IPS-20b (cell line): ENCODE measurements around the gene SYT2.

Source experiments
- H3K27ac ChIP-seq: one replicate; pipeline ENCODE4 v1.5.1; 2013; ENCODE audit warnings: low read length
- H3K27me3 ChIP-seq: 2 replicates; pipeline ENCODE4 v1.6.1; 2013; ENCODE audit warnings: mild to moderate bottlenecking, low read length, inconsistent platforms; ENCODE audit not compliant: insufficient read depth
- H3K36me3 ChIP-seq: 2 replicates; pipeline ENCODE4 v1.6.1; 2013; ENCODE audit warnings: low read depth, mild to moderate bottlenecking, inconsistent platforms, low read length, moderate library complexity; ENCODE audit not compliant: insufficient read depth
- H3K4me1 ChIP-seq: 2 replicates; pipeline ENCODE4 v1.6.1; 2013; ENCODE audit warnings: mild to moderate bottlenecking, control low read depth, inconsistent platforms, low read length, moderate library complexity; ENCODE audit not compliant: insufficient read depth
- H3K4me3 ChIP-seq: 2 replicates; pipeline ENCODE4 v1.5.1; 2013; ENCODE audit warnings: mild to moderate bottlenecking, low read length, inconsistent platforms
- H3K9ac ChIP-seq: 2 replicates; pipeline ENCODE4 v1.6.1; 2013; ENCODE audit warnings: low read depth, mild to moderate bottlenecking, inconsistent platforms, low read length, moderate library complexity
- H3K9me3 ChIP-seq: 2 replicates; pipeline ENCODE4 v1.6.1; 2013; ENCODE audit warnings: mild to moderate bottlenecking, low read depth, low read length, inconsistent platforms; ENCODE audit not compliant: insufficient read depth

Gene SYT2

GRCh38 chr1:202665417-202665816 lies 44.8 kb downstream of the SYT2 start:
- H3K27me3 ChIP-seq: no peaks in the 10 kb centered on the region

GRCh38 chr1:202664083-202664482 lies 46.2 kb downstream of the SYT2 start:
- no peak overlapping the region for H3K27ac ChIP-seq
- no peaks in the 10 kb centered on the region for H3K9me3 ChIP-seq
- no peaks in the 10 kb centered on the region for H3K36me3 ChIP-seq
- no peak overlapping the region for H3K9ac ChIP-seq
- H3K4me1 ChIP-seq: no peaks in the 10 kb centered on the region
- H3K4me3 ChIP-seq: no peak overlapping the region
- H3K27me3 ChIP-seq: no peaks in the 10 kb centered on the region

More at GRCh38 chr1:202665417-202665816, 44.8 kb downstream of the SYT2 start:
- Histone ChIP-seq H3K4me3 (no peak overlapping the region), H3K36me3 (no peaks in the 10 kb centered on the region), H3K9me3 (no peaks in the 10 kb centered on the region), H3K9ac (no peak overlapping the region), H3K27ac (no peak overlapping the region), H3K4me1 (no peaks in the 10 kb centered on the region)

DNA sequence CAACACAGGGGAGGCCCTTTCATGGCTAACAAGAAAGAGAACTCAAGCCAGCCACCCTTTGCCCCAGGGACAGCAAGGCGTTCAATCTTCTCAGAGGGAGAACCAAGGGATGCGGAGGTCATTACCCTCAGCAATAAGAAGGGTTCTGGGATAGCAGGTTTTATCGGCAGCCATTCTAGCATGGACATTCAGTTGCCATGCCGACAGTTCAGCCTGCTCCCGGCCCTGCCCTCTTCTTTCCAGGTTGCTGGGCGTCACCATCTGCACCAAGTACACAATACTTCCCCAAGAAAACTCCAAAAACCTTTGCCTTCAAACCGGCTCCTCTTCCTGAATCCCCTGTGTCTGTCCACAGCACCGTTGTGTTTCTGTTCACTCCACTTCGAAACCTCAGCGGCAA lies 47.1 kb downstream of the SYT2 start:
- Histone ChIP-seq H3K4me3 (no peak overlapping the region), H3K9ac (no peak overlapping the region), H3K27me3 (no peaks in the 10 kb centered on the region)

DNA sequence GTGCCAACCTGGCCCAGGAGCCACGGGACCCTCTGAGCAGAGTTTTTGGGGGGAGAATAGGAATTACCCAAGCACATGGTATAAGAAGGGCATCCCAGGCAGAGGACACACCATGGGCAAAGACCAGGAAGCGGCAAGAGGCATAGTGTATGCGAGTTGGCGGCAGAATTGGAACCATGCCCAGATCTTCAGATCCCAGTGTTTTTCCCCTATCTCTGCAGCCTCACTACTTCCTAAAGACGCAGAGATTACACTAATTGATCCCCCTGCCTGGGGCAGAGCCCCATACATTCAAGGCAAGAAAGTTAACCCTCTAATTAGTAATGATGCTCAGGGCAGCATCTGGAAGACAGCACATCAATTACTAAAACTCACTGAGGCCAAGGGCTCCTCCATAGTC lies 48.2 kb downstream of the SYT2 start:
- Histone ChIP-seq H3K9ac (no peak overlapping the region), H3K27me3 (no peaks in the 10 kb centered on the region), H3K36me3 (no peaks in the 10 kb centered on the region), H3K9me3 (no peaks in the 10 kb centered on the region), H3K27ac (no peak overlapping the region), H3K4me3 (no peak overlapping the region), H3K4me1 (peaks cover 2% of the 10 kb centered on the region; the same call in 1 of the 2 replicates)

More for the DNA sequence above, 47.1 kb downstream of the SYT2 start:
- H3K4me1 ChIP-seq: no peaks in the 10 kb centered on the region
- no peaks in the 10 kb centered on the region for H3K36me3 ChIP-seq
- H3K9me3 ChIP-seq: no peaks in the 10 kb centered on the region
- no peak overlapping the region for H3K27ac ChIP-seq

GRCh38 chr1:202661136-202661845 lies 49.0 kb downstream of the SYT2 start:
- H3K9me3 ChIP-seq: no peaks in the 10 kb centered on the region
- H3K9ac ChIP-seq: no peak overlapping the region
- H3K27ac ChIP-seq: no peak overlapping the region
- H3K36me3 ChIP-seq: no peaks in the 10 kb centered on the region
- no peak overlapping the region for H3K4me3 ChIP-seq
- peaks cover 2% of the 10 kb centered on the region; the same call in 1 of the 2 replicates for H3K4me1 ChIP-seq
- no peaks in the 10 kb centered on the region for H3K27me3 ChIP-seq

DNA sequence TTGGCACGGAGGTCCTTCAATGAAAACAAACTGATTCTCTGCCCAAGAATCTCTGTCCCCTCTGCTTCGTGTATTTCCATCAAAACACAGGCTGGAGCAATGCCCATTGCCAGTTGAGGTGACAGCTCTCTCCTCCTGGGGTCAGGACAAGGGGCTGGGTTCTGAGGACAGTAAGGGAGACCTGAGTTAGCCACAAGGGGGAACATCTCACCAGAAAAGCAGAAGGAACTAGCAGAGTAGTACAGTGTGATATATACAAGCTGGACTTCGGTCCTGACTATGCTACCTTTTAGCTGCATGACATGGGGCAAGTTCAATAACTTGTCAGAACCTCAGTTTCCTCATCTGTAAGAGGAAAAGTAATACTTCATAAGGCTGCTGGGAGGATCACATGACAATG lies 50.3 kb downstream of the SYT2 start:
- no peaks in the 10 kb centered on the region for H3K9me3 ChIP-seq
- H3K27me3 ChIP-seq: no peaks in the 10 kb centered on the region
- H3K9ac ChIP-seq: no peak overlapping the region
- no peaks in the 10 kb centered on the region for H3K36me3 ChIP-seq
- no peak overlapping the region for H3K27ac ChIP-seq
- H3K4me3 ChIP-seq: no peak overlapping the region
- peaks cover 2% of the 10 kb centered on the region; the same call in 1 of the 2 replicates for H3K4me1 ChIP-seq

GRCh38 chr1:202659541-202659940 lies 50.7 kb downstream of the SYT2 start:
- Histone ChIP-seq H3K27me3 (no peaks in the 10 kb centered on the region), H3K4me1 (peaks cover 2% of the 10 kb centered on the region; the same call in 1 of the 2 replicates), H3K27ac (no peak overlapping the region), H3K9ac (no peak overlapping the region), H3K9me3 (no peaks in the 10 kb centered on the region), H3K4me3 (no peak overlapping the region), H3K36me3 (no peaks in the 10 kb centered on the region)

DNA sequence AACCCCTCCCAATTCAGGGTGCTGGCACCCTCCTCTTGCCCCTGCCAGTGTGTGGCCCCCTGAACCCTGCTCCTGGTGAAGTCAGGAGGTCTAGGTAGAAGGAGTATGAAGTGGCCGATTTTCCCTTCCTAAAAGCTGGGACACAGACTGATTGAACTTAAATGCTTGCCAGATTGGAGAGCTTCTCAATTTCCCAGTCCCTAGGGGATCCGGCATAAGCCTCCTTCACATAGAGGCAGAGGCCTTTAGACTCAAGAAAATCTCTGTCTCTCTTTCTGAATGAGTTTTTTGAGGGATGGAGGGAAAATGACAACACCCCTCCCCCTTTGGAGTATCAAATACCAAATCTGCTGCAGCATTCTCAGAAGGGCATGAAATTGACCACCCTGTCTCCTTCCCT lies 51.5 kb downstream of the SYT2 start:
- H3K4me3 ChIP-seq: no peak overlapping the region
- H3K9ac ChIP-seq: no peak overlapping the region
- H3K9me3 ChIP-seq: no peaks in the 10 kb centered on the region
- no peak overlapping the region for H3K27ac ChIP-seq
- H3K27me3 ChIP-seq: no peaks in the 10 kb centered on the region
- peaks cover 2% of the 10 kb centered on the region; the same call in 1 of the 2 replicates for H3K4me1 ChIP-seq
- H3K36me3 ChIP-seq: no peaks in the 10 kb centered on the region

DNA sequence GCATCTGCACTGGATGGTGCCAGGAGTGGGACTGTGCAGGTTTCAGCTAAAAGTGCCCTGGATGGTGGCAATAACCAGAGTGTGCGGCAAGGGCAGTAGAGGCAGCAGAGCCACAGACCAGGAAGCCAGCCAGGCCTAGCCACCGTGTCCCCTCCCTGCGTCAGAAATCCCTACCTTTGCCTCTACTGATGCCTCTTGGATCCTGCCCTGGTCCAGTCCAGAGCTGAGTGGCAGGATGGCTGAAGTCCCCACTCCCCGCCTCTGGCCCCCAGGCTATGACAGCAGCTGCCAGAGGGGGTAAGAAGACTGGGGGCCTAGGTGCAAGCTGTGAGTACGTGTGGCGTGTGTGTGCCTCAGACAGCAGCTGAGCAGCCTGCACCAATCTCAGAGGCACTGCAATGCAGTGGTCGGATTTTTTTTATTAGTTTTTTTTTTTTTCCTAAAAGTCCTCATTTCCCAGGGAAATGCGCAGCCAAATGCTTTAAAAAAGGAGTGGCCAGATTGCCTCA lies 51.9 kb downstream of the SYT2 start:
- no peak overlapping the region for H3K9ac ChIP-seq
- H3K27ac ChIP-seq: no peak overlapping the region
- peaks cover 2% of the 10 kb centered on the region; the same call in 1 of the 2 replicates for H3K4me1 ChIP-seq
- no peak overlapping the region for H3K4me3 ChIP-seq
- H3K27me3 ChIP-seq: no peaks in the 10 kb centered on the region
- no peaks in the 10 kb centered on the region for H3K9me3 ChIP-seq
- no peaks in the 10 kb centered on the region for H3K36me3 ChIP-seq

GRCh38 chr1:202656951-202657646 lies 53.2 kb downstream of the SYT2 start:
- Histone ChIP-seq H3K4me3 (no peak overlapping the region), H3K36me3 (no peaks in the 10 kb centered on the region), H3K27ac (no peak overlapping the region), H3K4me1 (peaks cover 2% of the 10 kb centered on the region; the same call in 1 of the 2 replicates), H3K9ac (no peak overlapping the region), H3K9me3 (no peaks in the 10 kb centered on the region), H3K27me3 (no peaks in the 10 kb centered on the region)

- H3K27ac ChIP-seq: no peak overlapping the region
- no peaks in the 10 kb centered on the region for H3K27me3 ChIP-seq
- no peaks in the 10 kb centered on the region for H3K36me3 ChIP-seq
- H3K4me3 ChIP-seq: no peak overlapping the region
- H3K9me3 ChIP-seq: no peaks in the 10 kb centered on the region
- H3K9ac ChIP-seq: no peak overlapping the region
- H3K4me1 ChIP-seq: peaks cover 2% of the 10 kb centered on the region; the same call in 1 of the 2 replicates
Measured at GRCh38 chr1:202656057-202656456, 54.2 kb downstream of the SYT2 start.

DNA sequence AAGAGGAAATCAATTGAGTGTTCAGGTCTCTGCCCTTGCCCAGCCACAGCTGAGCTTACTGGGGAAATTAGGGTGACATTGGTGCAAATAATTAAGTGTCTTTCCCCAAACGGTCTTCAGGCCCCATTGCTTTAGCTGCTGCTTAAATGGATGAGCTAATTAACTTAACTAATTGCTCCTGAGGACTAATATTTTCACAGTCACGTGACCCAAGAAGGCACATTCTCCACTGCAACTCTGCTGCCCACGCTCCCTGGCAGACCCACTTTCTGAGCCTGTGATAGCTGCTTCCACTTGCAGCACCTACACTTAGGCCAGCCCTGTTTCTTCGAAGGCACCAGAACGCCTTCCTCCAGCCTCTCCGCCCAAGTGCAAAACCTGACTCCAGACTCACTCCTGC lies 56.2 kb downstream of the SYT2 start:
- no peaks in the 10 kb centered on the region for H3K9me3 ChIP-seq
- peaks cover 2% of the 10 kb centered on the region; the same call in 1 of the 2 replicates for H3K4me1 ChIP-seq
- no peaks in the 10 kb centered on the region for H3K36me3 ChIP-seq
- H3K4me3 ChIP-seq: no peak overlapping the region
- no peaks in the 10 kb centered on the region for H3K27me3 ChIP-seq
- H3K9ac ChIP-seq: no peak overlapping the region
- no peak overlapping the region for H3K27ac ChIP-seq
